Central memory CD4-positive, alpha-beta T cell (primary cell): ENCODE results near the gene BACE1.

Source experiments
- DNase-seq: peaks from one replicate; pipeline ENCODE4 v3.0.0; 2022

BACE1 gene

GRCh38 chr11:117305145-117305544, 10.9 kb downstream of the BACE1 start:
- DNase-seq = no peak

- DNase-seq = no peak
These were observed 12.3 kb downstream of the BACE1 start for GRCh38 chr11:117303646-117304315.

GRCh38 chr11:117303101-117303500, 13.0 kb downstream of the BACE1 start:
- no peak for DNase-seq

GRCh38 chr11:117302228-117302627, 13.8 kb downstream of the BACE1 start:
- DNase-seq = no peak

GRCh38 chr11:117300773-117301172, 15.3 kb downstream of the BACE1 start:
- DNase-seq = no peak

DNA sequence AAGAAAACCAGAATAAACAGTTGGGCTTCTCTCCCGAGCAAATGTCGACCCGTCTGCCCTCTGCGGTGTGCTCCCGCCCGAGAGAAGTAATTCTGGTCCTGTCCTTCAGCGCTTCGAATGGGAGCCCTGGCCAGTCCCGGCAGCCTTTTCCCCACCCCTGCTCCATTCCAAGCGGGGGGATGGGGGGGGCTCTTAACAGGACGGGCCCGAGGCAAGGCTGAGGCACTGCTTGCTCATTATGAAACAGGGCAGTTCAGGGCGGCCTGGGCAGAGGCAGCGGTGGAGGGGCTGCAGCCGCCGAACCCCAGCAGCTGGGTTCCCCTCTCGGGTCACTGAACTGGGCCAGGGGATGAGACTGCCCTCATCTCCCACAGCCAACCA, 15.8 kb downstream of the BACE1 start:
- no peak for DNase-seq

DNA sequence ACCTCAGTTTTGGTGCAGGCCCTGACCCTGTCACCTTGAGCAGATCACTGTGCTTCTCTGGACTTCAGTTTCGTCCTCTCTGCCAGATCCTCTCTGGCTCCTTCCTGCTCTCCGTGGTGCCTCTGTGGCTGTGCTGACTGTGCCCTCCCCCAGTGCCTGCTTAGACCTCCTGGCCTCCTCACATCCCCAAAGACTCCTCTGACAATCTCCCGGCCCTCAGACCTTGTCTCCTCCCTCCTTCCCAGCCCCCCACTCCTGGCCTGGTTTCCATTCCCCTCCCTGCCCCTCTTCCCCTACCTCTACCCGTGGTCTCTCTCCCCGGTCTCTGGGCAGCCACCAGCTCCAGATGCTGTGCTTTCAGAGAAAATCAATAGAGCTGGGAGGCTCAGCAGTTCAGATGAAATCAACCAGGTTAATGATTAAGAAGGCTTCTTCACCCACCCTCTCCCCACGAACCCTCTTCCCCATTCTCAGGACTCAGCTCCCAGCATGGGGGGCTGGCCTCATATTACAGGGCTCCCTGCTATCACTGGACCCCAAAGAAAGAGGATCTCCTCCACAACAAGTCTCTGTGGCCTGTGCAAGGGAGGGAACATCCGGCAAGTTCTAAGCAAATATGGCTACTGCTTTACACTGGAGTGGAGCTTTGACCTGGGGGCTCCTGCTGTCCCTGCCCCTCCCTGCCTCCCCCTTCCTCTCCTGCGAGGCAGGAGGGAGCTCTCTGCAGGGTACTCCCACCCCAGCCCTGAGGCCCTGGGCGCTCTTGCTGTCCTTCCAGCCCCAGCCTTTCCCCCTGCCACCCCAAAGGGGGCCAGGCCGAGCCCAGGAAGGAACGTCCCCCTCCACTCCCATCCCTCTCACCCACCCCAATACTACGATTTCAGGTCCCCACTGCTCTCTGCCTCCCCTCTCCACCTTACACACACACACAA, 16.4 kb downstream of the BACE1 start:
- DNase-seq = no peak

GRCh38 chr11:117298195-117298594, 17.9 kb downstream of the BACE1 start:
- DNase-seq = no peak

- DNase-seq = no peak
These were observed 19.2 kb downstream of the BACE1 start for GRCh38 chr11:117296881-117297280.

GRCh38 chr11:117295438-117296137, 20.5 kb downstream of the BACE1 start:
- no peak for DNase-seq

- DNase-seq = no peak
These were observed 23.4 kb downstream of the BACE1 start for GRCh38 chr11:117292616-117293015.

DNA sequence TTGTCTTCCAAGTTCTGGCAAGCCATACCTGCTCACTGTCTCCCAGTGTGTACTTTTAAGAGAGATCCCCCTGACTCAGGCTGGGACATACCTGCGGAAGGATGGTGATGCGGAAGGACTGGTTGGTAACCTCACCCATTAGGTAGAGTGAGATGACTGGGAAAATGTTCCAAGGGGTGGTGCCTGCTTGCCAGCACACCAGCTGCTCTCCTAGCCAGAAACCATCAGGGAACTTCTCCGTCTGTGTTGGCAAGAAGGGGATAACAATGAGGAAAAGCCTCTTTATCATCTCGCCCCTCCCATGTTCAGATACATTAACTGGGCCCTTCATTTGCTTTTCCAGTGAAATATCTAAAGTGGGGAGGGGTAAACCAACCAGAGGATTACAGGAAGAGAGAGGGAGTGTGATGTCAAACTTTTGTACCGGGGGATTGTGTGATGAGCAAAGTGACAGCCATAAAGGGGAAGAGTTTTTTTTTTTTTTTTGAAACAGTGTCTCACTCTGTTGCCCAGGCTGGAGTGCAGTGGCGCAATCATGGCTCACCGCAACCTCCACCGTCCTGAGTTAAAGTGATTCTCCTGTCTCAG, 25.2 kb downstream of the BACE1 start, which contains the start of gene BACE1-AS:
BACE1-AS (plus strand) TSS at position 538 of the 588 bp plus-strand sequence.
- no peak for DNase-seq

DNA sequence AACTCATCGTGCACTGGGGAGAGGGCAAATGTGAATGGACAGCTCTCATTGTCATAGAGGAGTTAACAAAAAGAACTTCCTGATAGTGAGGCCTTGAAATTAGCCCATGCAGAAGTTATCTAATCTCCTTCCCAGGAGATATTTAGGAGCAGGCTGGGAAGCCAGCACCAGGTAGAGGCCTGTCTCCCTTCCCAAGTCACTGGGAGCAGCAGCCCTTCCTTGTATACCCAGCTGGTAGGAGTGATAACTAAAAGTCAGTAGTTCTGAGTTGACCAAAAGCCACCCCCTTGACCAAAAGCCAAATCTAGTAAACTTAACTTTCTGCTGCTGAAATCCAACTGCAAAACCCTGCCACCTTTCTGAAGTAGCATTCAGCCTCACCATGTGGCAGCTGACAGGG, 26.3 kb downstream of the BACE1 start:
- no peak for DNase-seq

- DNase-seq = no peak
These were observed 28.4 kb downstream of the BACE1 start for GRCh38 chr11:117287668-117288067.

- no peak for DNase-seq
These were observed 29.5 kb downstream of the BACE1 start for GRCh38 chr11:117286588-117286987.

GRCh38 chr11:117284053-117284452, 32.0 kb downstream of the BACE1 start:
- DNase-seq = no peak

GRCh38 chr11:117282956-117283355, 33.1 kb downstream of the BACE1 start:
- no peak for DNase-seq

DNA sequence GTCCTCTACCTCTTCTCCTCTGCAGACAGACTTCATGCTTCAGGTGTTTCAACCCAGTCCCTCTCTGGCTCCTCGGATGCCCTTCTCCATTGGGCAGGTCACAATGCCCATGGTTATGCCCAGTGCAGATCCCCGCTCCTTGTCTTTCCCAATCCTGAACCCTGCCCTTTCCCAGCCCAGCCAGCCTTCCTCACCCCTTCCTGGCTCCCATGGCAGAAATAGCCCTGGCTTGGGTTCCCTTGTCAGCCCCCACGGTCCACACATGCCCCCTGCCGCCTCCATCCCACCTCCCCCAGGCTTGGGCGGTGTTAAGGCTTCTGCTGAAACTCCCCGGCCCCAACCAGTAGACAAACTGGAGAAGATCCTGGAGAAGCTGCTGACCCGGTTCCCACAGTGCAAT, 34.2 kb downstream of the BACE1 start:
- no peak for DNase-seq

DNA sequence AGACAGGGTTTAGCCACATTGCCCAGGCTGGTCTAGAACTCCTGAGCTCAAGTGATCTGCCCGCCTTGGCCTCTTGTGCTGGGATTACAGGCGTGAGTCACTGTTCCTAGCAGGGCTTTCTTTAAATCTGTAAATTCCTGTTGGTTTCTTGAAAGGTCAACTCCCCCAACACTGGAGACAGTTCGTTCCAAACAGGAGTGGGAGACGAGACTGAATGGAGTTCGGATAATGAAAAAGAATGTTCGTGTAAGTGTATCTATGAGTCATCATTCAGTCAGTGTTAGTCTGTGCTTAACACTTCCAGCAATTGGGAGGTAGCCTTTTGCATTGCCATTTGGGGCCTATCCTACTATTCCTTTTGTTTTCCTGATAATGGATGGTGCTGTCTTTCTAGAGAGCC, 34.9 kb downstream of the BACE1 start:
- DNase-seq = no peak

- DNase-seq = peak; percentile 22
These were observed 36.2 kb downstream of the BACE1 start for GRCh38 chr11:117279711-117280376.

GRCh38 chr11:117278347-117278746, 37.7 kb downstream of the BACE1 start:
- no peak for DNase-seq

DNA sequence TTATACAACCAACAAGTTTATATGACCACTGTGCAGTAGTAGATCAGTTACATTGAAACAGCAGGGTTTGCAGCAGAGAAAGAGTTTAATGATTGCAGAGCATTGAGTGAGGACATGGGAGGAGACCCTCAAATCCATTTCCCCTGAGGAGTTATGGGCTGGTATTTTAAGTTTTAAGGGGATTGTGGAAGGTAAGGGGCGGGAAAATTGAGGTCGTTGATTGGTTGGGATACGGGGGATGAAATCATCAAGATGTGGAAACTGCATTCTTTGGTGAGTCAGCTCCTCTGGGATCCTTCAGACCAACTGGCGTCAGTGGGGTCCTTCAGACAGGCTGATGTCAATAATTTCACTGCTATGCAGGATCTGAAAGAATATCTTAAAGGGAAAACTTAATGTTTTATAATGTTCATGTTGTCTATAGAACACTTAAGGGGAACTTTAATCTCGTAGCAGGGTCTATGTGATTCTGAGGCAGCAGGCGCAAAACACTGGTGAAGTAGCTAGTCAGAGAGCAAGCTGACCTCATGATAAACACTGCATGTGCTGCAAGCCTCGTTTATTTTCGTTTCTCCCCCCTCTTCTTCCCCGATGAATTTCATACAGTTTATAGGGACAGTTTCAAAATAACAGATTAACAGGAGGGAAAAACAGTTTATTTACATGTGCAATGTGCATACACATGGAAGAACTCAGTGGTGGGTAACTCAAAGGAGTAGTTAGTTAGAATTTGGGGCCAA, 42.3 kb downstream of the BACE1 start:
- DNase-seq = no peak
